Activated CD4-positive, alpha-beta memory T cell treated with anti-CD3 and anti-CD28 coated beads, Interleukin-2, amount 10 ng/mL, durations not matched to agents 7 days and 5 days (primary cell): ENCODE results near the gene CACNG6. TPM values are rescaled to one million over a fixed set of nuclear protein-coding genes. Genes with fewer than 3 reads are reported as not detected.
"Not testable (repeated sequence)": the region's sequence is repeated elsewhere in the genome, so short reads cannot be mapped to it uniquely, and the experiment has no call there.

Experiments used
- CTCF ChIA-PET: fragments of 350-600 bp; sonication (Branson Sonifier 250); formaldehyde crosslinking; loops from one replicate; lab custom pipeline; 2021; ENCODE audit warnings: antibody characterized with exemption, inconsistent platforms; lab: Charles Lee
- POLR2A ChIA-PET: fragments of 350-600 bp; sonication (Branson Sonifier 250); formaldehyde crosslinking; loops from one replicate; lab custom pipeline; 2021; ENCODE audit warnings: antibody characterized with exemption; lab: Charles Lee
- DNase-seq: peaks from one replicate; pipeline ENCODE4 v3.0.0-alpha.2; 2020
- H3K27ac Mint-ChIP-seq: one replicate; pipeline ENCODE4 v1.8.0; 2021; ENCODE audit warnings: mild to moderate bottlenecking, mixed read lengths
- H3K27me3 Mint-ChIP-seq: one replicate; pipeline ENCODE4 v1.8.0; 2021; ENCODE audit warnings: mixed read lengths
- H3K36me3 Mint-ChIP-seq: one replicate; pipeline ENCODE4 v1.8.0; 2021; ENCODE audit warnings: low read depth, mixed read lengths
- H3K4me1 Mint-ChIP-seq: one replicate; pipeline ENCODE4 v1.8.0; 2021; ENCODE audit warnings: mixed read lengths
- H3K4me3 Mint-ChIP-seq: one replicate; pipeline ENCODE4 v1.8.0; 2021; ENCODE audit warnings: mild to moderate bottlenecking, mixed read lengths
- H3K9me3 Mint-ChIP-seq: one replicate; pipeline ENCODE4 v1.8.0; 2021; ENCODE audit warnings: mixed read lengths
- total RNA-seq, 2 experiments: library from RNA; stranded (reverse); gene quantifications; one replicate each; pipeline ENCODE4 v1.2.3, GENCODE V29; 2021

Gene CACNG6
- not detected for total RNA-seq

- Mint-ChIP-seq H3K9me3 (no peaks in the 10 kb centered on the region), H3K4me1 (no peaks in the 10 kb centered on the region), H3K27me3 (peaks cover 43% of the 10 kb centered on the region), H3K4me3 (no peak within 1 kb of the TSS), H3K36me3 (no peaks in the 10 kb centered on the region), H3K27ac (no peak within 1 kb of the TSS)
- POLR2A ChIA-PET, result no interaction called here
- no peak for DNase-seq
- CTCF ChIA-PET, result no interaction called here
Measured at GRCh38 chr19:53991224-53992113, at the start of gene CACNG6. TSS of gene CACNG6 (plus strand) at chr19:53991637. CDS start at chr19:53992878, 1,241 bp downstream.

- Mint-ChIP-seq H3K27me3 (peaks cover 22% of the 10 kb centered on the region), H3K4me3 (no peak overlapping the region), H3K27ac (no peak overlapping the region), H3K9me3 (no peaks in the 10 kb centered on the region), H3K4me1 (no peaks in the 10 kb centered on the region), H3K36me3 (no peaks in the 10 kb centered on the region)
- DNase-seq, result peak; percentile 16
- ChIA-PET POLR2A (no interaction called here), CTCF (no interaction called here)
Measured at GRCh38 chr19:53942001-53942786, 49.2 kb upstream of the CACNG6 start.

- ChIA-PET CTCF (interaction anchor here (0.7 to 1.5 kb wide), 2 partner anchors 80 to 86 kb away, joined by 3 read pairs; no protein-coding TSS in a partner anchor), POLR2A (no interaction called here)
- no peak overlapping the region for H3K4me3 Mint-ChIP-seq
- H3K27me3 Mint-ChIP-seq, result peaks cover 22% of the 10 kb centered on the region
- no peak for DNase-seq
- H3K36me3 Mint-ChIP-seq, result no peaks in the 10 kb centered on the region
- no peaks in the 10 kb centered on the region for H3K9me3 Mint-ChIP-seq
- H3K4me1 Mint-ChIP-seq, result no peaks in the 10 kb centered on the region
- H3K27ac Mint-ChIP-seq, result no peak overlapping the region
Measured at GRCh38 chr19:53944416-53944815, 47.0 kb upstream of the CACNG6 start.

GRCh38 chr19:53944933-53945332, 46.5 kb upstream of the CACNG6 start:
- ChIA-PET POLR2A (no interaction called here), CTCF (interaction anchor here (0.7 to 1.5 kb wide), 2 partner anchors 79 to 85 kb away, joined by 3 read pairs; no protein-coding TSS in a partner anchor)
- Mint-ChIP-seq H3K4me1 (no peaks in the 10 kb centered on the region), H3K36me3 (no peaks in the 10 kb centered on the region), H3K9me3 (no peaks in the 10 kb centered on the region), H3K27me3 (peaks cover 22% of the 10 kb centered on the region), H3K27ac (no peak overlapping the region), H3K4me3 (no peak overlapping the region)
- no peak for DNase-seq

- ChIA-PET POLR2A (no interaction called here), CTCF (interaction anchor here (1.5 kb wide), 1 partner anchor 85 kb away, joined by 3 read pairs; no protein-coding TSS in a partner anchor)
- H3K4me3 Mint-ChIP-seq, result no peak overlapping the region
- H3K27me3 Mint-ChIP-seq, result peaks cover 22% of the 10 kb centered on the region
- no peaks in the 10 kb centered on the region for H3K36me3 Mint-ChIP-seq
- H3K4me1 Mint-ChIP-seq, result no peaks in the 10 kb centered on the region
- no peaks in the 10 kb centered on the region for H3K9me3 Mint-ChIP-seq
- H3K27ac Mint-ChIP-seq, result no peak overlapping the region
- no peak for DNase-seq
Measured at GRCh38 chr19:53945441-53945840, 46.0 kb upstream of the CACNG6 start.

- ChIA-PET POLR2A (no interaction called here), CTCF (interaction anchor here (0.5 to 1.5 kb wide), 2 partner anchors 84 to 133 kb away, joined by 3 to 5 read pairs; no protein-coding TSS in a partner anchor)
- Mint-ChIP-seq H3K4me1 (no peaks in the 10 kb centered on the region), H3K36me3 (no peaks in the 10 kb centered on the region), H3K4me3 (no peak overlapping the region), H3K9me3 (no peaks in the 10 kb centered on the region), H3K27ac (no peak overlapping the region), H3K27me3 (peaks cover 21% of the 10 kb centered on the region)
- no peak for DNase-seq
Measured at GRCh38 chr19:53945998-53946397, 45.4 kb upstream of the CACNG6 start.

- no peaks in the 10 kb centered on the region for H3K4me1 Mint-ChIP-seq
- H3K36me3 Mint-ChIP-seq, result no peaks in the 10 kb centered on the region
- H3K27ac Mint-ChIP-seq, result no peak overlapping the region
- DNase-seq, result no peak
- H3K9me3 Mint-ChIP-seq, result no peaks in the 10 kb centered on the region
- H3K4me3 Mint-ChIP-seq, result no peak overlapping the region
- POLR2A ChIA-PET, result no interaction called here
- peaks cover 15% of the 10 kb centered on the region for H3K27me3 Mint-ChIP-seq
- CTCF ChIA-PET, result interaction anchor here (0.6 to 1.6 kb wide), 4 partner anchors 8 to 155 kb away, joined by 3 to 4 read pairs (median 4); no protein-coding TSS in a partner anchor
Measured at GRCh38 chr19:53947624-53948023, 43.8 kb upstream of the CACNG6 start.

GRCh38 chr19:53948611-53949010, 42.8 kb upstream of the CACNG6 start:
- H3K9me3 Mint-ChIP-seq, H3K4me1 Mint-ChIP-seq, H3K27me3 Mint-ChIP-seq, H3K36me3 Mint-ChIP-seq, H3K4me3 Mint-ChIP-seq, H3K27ac Mint-ChIP-seq, DNase-seq, POLR2A ChIA-PET: not testable (repeated sequence)
- CTCF ChIA-PET, result interaction anchor here (1.6 kb wide), 1 partner anchor 9 kb away, joined by 3 read pairs; no protein-coding TSS in a partner anchor

- Mint-ChIP-seq H3K4me1 (no peaks in the 10 kb centered on the region), H3K27me3 (peaks cover 7% of the 10 kb centered on the region), H3K9me3 (no peaks in the 10 kb centered on the region), H3K4me3 (no peak overlapping the region), H3K36me3 (no peaks in the 10 kb centered on the region), H3K27ac (no peak overlapping the region)
- ChIA-PET CTCF (interaction anchor here (1.1 to 1.7 kb wide), 2 partner anchors 79 to 158 kb away, joined by 3 to 4 read pairs; no protein-coding TSS in a partner anchor), POLR2A (no interaction called here)
- no peak for DNase-seq
Measured at GRCh38 chr19:53951436-53951835, 40.0 kb upstream of the CACNG6 start.

- POLR2A ChIA-PET, result no interaction called here
- no peak for DNase-seq
- H3K9me3 Mint-ChIP-seq, result no peaks in the 10 kb centered on the region
- H3K4me3 Mint-ChIP-seq, result no peak overlapping the region
- peaks cover 9% of the 10 kb centered on the region for H3K27me3 Mint-ChIP-seq
- no peak overlapping the region for H3K27ac Mint-ChIP-seq
- no peaks in the 10 kb centered on the region for H3K36me3 Mint-ChIP-seq
- no peaks in the 10 kb centered on the region for H3K4me1 Mint-ChIP-seq
- CTCF ChIA-PET, result interaction anchor here (1.7 kb wide), 1 partner anchor 159 kb away, joined by 4 read pairs; no protein-coding TSS in a partner anchor
Measured at GRCh38 chr19:53951947-53952346, 39.5 kb upstream of the CACNG6 start.

- ChIA-PET POLR2A (no interaction called here), CTCF (no interaction called here)
- no peak overlapping the region for H3K4me3 Mint-ChIP-seq
Measured at GRCh38 chr19:53953383-53953782, 38.1 kb upstream of the CACNG6 start.

GRCh38 chr19:53957448-53958167, 33.8 kb upstream of the CACNG6 start:
- no peaks in the 10 kb centered on the region for H3K9me3 Mint-ChIP-seq
- no peak for DNase-seq
- POLR2A ChIA-PET, result no interaction called here
- peaks cover 53% of the 10 kb centered on the region for H3K27me3 Mint-ChIP-seq
- CTCF ChIA-PET, result no interaction called here
- peaks cover 2% of the 10 kb centered on the region for H3K36me3 Mint-ChIP-seq
- H3K27ac Mint-ChIP-seq, result no peak overlapping the region
- H3K4me1 Mint-ChIP-seq, result peaks cover 4% of the 10 kb centered on the region
- no peak overlapping the region for H3K4me3 Mint-ChIP-seq

More at GRCh38 chr19:53953383-53953782, 38.1 kb upstream of the CACNG6 start:
- Mint-ChIP-seq H3K27ac (no peak overlapping the region), H3K9me3 (no peaks in the 10 kb centered on the region), H3K4me1 (peaks cover 1% of the 10 kb centered on the region), H3K27me3 (peaks cover 20% of the 10 kb centered on the region), H3K36me3 (peaks cover 2% of the 10 kb centered on the region)
- no peak for DNase-seq
